ENCODE results near the gene RBM10. TPM values are rescaled to one million over a fixed set of nuclear protein-coding genes. Genes with fewer than 3 reads are reported as not detected.

The RBM10 gene
- total RNA-seq, 2 donors from 2014 or later, result 30.0 to 67.8 TPM

- intact Hi-C loops (cut with DNase I), result no loop called here
- H3K4me3 ChIP-seq, result no peak overlapping the region
- H3K36me3 ChIP-seq, result peaks cover 5% of the 10 kb centered on the region
- H3K4me1 ChIP-seq, result no peaks in the 10 kb centered on the region
- no peak overlapping the region for H3K27ac ChIP-seq
- no peaks in the 10 kb centered on the region for H3K9me3 ChIP-seq
- no peak for DNase-seq
- H3K27me3 ChIP-seq, result no peaks in the 10 kb centered on the region
- TF ChIP-seq, protein P1, sequence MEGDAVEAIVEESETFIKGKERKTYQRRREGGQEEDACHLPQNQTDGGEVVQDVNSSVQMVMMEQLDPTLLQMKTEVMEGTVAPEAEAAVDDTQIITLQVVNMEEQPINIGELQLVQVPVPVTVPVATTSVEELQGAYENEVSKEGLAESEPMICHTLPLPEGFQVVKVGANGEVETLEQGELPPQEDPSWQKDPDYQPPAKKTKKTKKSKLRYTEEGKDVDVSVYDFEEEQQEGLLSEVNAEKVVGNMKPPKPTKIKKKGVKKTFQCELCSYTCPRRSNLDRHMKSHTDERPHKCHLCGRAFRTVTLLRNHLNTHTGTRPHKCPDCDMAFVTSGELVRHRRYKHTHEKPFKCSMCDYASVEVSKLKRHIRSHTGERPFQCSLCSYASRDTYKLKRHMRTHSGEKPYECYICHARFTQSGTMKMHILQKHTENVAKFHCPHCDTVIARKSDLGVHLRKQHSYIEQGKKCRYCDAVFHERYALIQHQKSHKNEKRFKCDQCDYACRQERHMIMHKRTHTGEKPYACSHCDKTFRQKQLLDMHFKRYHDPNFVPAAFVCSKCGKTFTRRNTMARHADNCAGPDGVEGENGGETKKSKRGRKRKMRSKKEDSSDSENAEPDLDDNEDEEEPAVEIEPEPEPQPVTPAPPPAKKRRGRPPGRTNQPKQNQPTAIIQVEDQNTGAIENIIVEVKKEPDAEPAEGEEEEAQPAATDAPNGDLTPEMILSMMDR (IDR thresholded peaks at IDR 0.05), result no peak
- no peak overlapping the region for H3K9ac ChIP-seq (ENCODE audit: low read depth in 2 of 2, low read length in 2 of 2)
Measured at GRCh38 chrX:47176101-47176740, 31.2 kb downstream of the RBM10 start.

GRCh38 chrX:47177079-47177478 is 32.1 kb downstream of the RBM10 start:
- intact Hi-C loops (cut with DNase I), result no loop called here
- TF ChIP-seq, protein P1 (IDR thresholded peaks at IDR 0.05), result no peak
- Histone ChIP-seq H3K9ac (ENCODE audit: low read depth in 2 of 2, low read length in 2 of 2) (no peak overlapping the region), H3K27me3 (no peaks in the 10 kb centered on the region), H3K9me3 (no peaks in the 10 kb centered on the region), H3K27ac (no peak overlapping the region), H3K36me3 (peaks cover 8% of the 10 kb centered on the region), H3K4me1 (no peaks in the 10 kb centered on the region), H3K4me3 (no peak overlapping the region)
- DNase-seq, result no peak

DNA sequence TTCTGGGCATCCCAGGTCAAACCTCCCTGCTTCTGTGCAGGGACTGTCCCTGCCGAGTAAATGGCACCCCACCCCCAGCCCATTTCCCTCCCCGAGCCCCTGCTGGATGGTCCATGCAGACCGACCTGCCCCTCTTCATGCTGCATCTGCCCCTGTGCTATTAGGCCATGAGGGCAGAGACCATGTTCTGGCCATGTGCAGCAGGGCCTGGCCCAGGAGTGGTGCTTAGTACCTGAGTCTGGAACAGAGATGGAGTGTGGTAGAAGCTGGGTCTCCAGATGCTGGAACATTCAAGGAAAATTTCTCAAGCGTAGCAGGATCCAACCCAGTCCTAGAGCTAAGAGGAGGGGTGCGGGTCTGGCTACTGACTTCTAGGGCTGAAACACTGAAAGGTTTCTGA is 33.3 kb downstream of the RBM10 start:
- no peak overlapping the region for H3K4me3 ChIP-seq
- H3K27me3 ChIP-seq, result no peaks in the 10 kb centered on the region
- H3K36me3 ChIP-seq, result peaks cover 8% of the 10 kb centered on the region
- no peak overlapping the region for H3K9ac ChIP-seq (ENCODE audit: low read depth in 2 of 2, low read length in 2 of 2)
- H3K4me1 ChIP-seq, result no peaks in the 10 kb centered on the region
- intact Hi-C loops (cut with DNase I), result no loop called here
- TF ChIP-seq, protein P1 (IDR thresholded peaks at IDR 0.05), result no peak
- H3K9me3 ChIP-seq, result no peaks in the 10 kb centered on the region
- no peak overlapping the region for H3K27ac ChIP-seq
- no peak for DNase-seq

DNA sequence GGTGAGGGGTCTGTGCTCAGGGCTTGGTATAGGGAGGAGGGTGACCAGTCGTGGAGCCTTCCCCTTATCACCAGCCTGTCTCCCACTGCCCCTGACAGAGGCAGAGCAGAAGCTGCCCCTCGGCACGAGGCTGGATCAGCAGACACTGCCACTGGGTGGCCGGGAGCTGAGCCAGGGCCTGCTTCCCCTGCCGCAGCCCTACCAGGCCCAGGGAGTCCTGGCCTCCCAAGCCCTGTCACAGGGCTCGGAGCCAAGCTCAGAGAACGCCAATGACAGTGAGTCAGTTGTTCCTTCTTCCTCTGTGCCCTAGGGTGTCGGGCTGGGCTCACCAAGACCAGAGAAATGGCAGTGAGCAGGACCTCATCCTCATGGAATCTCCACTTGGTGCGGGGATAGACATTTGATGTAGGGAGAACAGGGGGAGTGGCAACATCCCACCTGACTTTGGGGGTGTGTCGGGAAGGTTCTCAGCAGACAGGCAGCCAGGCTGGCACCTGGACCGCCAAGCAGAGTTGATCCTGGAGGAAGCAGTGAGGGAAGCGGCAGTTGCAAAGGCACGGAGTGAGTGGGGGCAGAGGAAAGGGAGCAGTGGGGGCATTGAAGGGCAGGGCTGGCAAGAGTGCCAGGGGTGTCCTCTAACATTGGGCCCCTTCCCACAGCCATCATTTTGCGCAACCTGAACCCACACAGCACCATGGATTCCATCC is 34.4 kb downstream of the RBM10 start:
- Histone ChIP-seq H3K27ac (no peak overlapping the region), H3K36me3 (peaks cover 8% of the 10 kb centered on the region), H3K27me3 (no peaks in the 10 kb centered on the region), H3K4me1 (no peaks in the 10 kb centered on the region), H3K9me3 (no peaks in the 10 kb centered on the region), H3K4me3 (no peak overlapping the region), H3K9ac (ENCODE audit: low read depth in 2 of 2, low read length in 2 of 2) (no peak overlapping the region)
- intact Hi-C loops (cut with DNase I), result no loop called here
- DNase-seq, result no peak
- TF ChIP-seq, protein P1 (IDR thresholded peaks at IDR 0.05), result no peak

- no peak overlapping the region for H3K9ac ChIP-seq (ENCODE audit: low read depth in 2 of 2, low read length in 2 of 2)
- intact Hi-C loops (cut with DNase I), result no loop called here
- no peaks in the 10 kb centered on the region for H3K4me1 ChIP-seq
- H3K9me3 ChIP-seq, result no peaks in the 10 kb centered on the region
- TF ChIP-seq, protein P1 (IDR thresholded peaks at IDR 0.05), result no peak
- no peak for DNase-seq
- peaks cover 8% of the 10 kb centered on the region for H3K36me3 ChIP-seq
- H3K27ac ChIP-seq, result no peak overlapping the region
- no peaks in the 10 kb centered on the region for H3K27me3 ChIP-seq
- H3K4me3 ChIP-seq, result no peak overlapping the region
Measured at GRCh38 chrX:47179928-47180255, 34.9 kb downstream of the RBM10 start.
